Ecto neural progenitor cell (in vitro differentiated cells): ENCODE results near the gene CDHR3.
A peak's percentile ranks its signal among the peaks of the same experiment; 100 is the strongest.
"Not testable (repeated sequence)": the region's sequence is repeated elsewhere in the genome, so short reads cannot be mapped to it uniquely, and the experiment has no call there.

Source experiments
- DNase-seq: peaks from one replicate; pipeline ENCODE4 v3.0.0-alpha.2; 2018; ENCODE audit warnings: low spot score

CDHR3 gene

DNA sequence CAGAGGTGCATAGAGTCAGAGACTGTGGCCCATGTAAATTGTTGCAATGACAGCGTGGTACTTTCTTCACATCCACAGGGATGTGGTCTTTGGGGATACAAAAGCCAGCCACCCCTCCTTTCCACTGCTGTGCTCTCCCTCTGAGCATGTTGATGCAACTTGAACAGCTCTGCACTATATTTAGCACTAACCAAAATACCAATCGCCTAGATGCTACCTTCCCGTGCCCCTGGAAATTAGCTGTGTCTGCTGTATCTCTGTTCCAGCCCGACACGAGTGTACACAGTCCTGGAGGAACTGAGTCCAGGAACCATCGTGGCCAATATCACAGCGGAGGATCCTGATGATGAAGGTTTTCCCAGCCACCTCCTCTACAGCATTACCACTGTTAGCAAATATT is 38.1 kb downstream of the CDHR3 start:
- no peak for DNase-seq

DNA sequence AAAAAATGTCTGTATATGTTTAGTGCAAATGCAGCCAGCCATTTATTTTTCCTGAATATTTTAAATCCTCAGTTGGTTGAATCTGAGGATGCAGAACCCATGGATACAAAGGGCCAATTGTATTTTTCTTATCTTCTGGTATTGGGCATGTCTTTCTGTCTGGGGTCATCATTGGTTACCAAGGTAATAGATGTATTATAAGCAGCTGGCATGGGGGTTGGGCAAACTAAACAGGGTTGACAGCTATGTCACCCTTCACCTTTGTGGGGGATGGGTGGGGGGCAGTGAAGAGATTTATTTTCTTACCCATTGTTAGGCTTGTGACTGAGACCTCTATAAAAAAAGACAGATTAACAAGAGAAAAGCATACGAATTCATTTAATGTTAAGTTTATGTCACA is 38.8 kb downstream of the CDHR3 start:
- no peak for DNase-seq

DNA sequence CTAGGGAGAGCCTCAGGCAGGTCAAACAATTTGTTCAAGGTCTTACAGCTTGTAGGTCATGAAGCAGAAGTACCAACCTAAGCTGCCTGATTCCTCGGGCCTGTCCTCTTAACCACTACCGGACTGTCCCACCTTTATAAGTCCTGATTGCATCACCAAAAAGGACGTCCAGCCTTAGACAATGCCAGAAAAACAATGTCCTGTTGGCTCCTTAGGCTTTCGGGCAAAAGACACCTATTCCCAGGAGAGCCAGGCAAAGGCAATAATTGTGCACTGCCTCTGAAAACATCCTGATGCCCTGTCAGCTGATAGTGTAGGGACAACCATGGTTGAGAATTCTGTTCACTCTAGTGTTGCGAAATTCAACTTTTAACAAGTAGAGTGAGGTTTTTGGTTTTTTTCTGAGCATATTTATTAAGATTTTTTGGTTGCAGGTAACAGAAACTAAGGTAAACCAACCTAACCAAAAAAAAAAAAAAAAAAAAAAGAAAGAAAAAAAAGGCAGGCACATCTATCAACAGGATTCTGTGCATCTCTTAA is 40.5 kb downstream of the CDHR3 start:
- no peak for DNase-seq

DNA sequence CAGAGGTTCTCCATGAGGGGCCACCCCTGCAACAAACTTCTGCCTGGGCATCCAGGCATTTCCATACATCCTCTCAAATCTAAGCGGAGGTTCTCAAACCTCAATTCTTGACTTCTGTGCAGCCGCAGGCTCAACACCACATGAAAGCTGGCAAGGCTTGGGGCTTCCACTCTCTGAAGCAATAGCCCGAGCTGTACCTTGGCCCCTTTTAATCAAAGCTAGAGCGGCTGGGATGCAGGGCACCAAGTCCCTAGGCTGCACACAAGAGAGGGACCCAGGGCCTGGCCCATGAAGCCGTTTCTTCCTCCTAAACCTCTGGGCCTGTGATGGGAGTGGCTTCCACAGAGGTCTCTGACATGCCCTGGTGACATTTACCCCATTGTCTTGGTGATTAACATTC is 43.8 kb downstream of the CDHR3 start:
- DNase-seq, result no peak

DNA sequence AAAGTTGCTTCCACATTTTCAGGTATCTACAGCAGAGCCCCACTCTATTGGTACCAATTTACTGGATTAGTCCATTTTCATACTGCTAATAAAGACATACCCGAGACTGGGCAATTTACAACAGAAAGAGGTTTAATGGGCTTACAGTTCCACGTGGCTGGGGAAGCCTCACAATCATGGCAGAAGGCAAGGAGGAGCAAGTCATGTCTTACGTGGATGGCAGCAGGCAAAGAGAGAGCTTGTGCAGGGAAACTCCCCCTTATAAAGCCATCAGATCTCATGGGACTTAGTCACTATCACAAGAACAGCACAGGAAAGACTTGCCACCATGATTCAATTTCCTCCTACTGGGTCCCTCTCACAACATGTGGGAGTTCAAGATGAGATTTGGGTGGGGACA is 44.7 kb downstream of the CDHR3 start:
- not testable (repeated sequence) for DNase-seq

DNA sequence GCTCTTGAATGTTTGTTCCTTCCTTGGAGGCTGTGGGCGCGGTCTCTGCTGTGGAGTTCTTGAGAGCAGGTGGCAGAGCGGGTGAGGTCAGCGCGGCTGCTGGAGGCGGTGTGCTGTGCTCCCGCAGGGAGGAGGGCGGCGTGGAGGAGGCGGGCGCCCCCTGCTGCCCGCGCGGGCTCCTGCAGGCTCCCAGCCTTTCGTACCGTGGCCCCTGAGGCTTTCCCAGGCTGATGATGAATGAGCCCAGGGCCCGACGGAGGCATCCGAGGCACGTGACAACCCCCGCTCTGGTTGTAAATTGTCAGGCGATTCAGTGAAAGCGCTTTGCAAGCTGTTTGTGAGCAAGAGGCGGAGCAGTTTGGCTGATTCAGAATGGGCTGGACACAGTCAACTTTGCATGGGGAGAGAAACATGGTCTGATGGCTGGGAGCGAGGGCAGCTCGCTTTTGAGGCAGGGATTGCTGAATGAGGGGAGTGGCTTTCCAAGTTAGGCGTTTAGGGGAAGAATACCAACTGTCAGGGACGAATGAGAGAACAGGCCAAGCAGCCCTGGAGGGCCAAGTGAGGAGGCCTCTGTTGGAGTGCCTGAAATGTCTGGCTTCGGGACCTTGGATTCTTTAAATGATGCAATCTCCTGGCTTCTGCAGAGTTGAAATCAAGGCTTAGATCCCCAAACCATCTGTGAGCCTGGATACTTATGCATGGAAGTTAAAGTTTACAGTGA is 46.6 kb downstream of the CDHR3 start:
- DNase-seq, result peak; percentile 95

DNA sequence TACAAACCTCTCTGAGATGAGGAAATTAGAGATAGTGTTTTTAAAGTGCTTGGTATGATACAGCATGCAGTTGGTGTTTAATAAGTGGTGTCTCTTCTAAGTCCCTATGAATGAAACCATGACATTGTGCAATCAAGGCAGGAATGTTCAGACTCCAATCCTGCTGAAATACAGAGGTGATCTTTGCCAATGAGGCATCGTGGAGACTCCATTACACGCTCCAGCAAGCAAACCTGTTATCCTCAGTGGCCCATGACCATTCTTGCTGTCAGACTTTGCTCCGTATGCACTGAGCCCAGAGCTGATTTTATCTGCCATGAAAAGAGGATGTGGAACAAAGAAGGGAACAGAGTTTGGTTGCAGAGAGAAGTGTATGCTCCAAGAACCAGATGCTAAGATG is 47.3 kb downstream of the CDHR3 start:
- no peak for DNase-seq

DNA sequence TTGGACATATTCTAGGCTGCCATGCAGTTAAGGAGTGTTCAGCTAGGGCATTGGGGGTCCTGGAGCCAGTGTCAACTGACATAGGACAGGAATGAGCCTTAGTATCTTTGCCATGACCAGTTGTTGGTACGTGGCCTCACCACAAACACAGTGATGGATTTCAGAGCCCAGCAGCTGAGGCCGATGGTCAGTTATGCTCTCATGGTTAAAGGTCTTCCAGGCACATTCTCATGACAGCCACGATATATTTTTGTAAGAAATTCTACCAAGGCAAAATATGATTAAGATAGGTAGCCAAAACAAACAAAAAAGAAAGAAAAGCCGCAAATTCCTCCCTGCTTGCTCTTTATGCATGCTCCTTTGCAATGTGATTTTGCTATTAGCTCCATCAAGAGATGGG is 47.8 kb downstream of the CDHR3 start:
- no peak for DNase-seq

DNA sequence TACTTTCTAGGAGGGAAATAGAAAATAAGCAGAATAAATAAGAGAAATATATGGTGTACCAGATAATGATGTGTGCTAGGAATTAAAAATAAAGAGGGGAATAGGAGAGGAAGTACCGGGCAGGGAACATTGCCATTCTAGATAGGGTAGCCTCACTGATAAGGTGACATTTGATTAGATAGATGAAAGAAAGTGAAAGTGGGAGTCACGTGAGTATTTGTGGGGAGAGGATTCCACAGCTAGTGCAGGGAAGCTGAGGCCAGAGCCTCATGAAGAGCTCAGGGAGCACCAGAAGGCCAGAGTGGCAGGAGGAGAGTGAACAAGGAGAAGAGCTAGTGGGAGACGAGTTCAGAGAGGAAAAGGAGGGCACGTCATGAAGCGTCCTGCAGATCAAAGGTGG is 49.1 kb downstream of the CDHR3 start:
- DNase-seq, result no peak

DNA sequence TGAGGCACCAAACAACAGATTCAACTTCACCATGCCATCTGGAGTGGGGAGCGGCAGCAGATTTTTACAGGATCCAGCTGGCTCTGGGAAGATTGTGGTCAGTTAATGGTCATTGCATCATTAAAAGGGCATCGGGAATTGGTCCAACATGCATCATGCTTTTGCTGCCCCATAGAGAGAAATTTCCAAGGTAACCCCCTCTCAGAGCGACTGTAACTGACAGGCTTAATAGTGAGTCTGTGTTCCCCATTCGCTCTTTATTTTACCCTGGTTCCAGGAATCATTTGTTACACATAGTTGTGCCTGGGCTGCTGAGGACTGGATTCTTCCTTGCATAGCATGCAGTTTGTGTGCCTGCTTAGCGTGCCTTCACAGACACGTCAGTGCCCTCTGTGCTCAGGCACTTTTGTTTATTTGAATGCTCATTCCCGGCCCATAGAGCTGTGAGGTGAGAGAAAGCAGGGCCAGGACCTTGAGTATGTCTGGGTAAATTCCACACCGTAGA is 49.9 kb downstream of the CDHR3 start:
- DNase-seq, result no peak

DNA sequence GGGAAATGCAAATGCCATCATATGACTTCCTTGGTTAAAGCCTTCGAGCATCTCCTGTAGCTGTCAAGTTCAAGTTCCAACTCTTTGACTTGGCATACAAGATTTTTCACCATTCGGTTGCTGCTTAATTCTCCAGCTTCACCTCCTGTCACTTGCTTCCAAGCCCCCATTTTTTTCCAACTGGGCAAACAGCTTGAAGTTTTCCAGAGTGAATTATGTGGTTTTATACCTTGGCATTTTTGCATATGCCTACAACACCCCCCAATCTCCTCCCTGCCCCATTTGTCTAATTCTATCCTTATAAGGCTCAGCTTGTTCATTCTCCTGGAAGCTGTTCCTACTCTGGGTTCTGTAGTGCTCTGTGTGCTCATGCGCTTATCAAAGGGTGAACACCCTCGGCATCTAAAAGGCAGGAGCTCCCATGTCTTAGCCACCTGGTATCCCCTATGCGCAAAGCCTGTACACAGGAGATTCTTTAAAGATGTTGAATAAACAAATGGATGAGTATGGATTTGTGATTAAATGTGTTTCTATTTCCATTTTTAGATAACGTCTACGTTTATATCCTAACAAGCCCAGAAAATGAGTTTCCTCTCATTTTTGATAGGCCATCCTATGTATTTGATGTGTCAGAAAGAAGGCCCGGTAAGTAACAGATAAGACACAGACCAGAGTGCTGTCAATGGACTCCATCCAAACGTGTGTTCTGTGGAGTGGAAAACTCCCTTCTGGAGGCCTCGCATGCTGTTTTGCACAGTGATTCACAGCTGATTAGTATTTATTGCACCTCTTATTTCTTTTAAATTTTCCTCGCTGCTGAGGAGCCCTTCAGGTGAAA is 52.5 kb downstream of the CDHR3 start:
- no peak for DNase-seq

DNA sequence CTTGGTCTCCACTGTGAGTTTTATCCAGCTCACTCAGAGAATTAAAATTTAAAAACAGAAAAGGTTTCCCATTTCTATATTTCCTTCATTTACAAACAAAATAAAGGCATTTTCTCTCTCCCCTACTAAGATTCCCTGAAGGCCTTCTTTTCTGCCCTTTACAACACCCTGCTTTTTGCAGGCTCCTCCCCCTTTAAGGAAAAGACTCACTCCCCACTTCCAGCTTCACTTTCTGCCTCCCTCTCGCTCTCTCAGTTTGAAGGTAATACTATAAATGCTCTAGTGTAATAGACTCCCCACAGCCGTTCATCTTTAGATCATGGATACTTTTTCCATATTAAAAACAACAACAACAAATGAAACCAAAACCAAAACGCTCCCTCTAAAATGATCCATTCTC is 53.3 kb downstream of the CDHR3 start:
- no peak for DNase-seq

DNA sequence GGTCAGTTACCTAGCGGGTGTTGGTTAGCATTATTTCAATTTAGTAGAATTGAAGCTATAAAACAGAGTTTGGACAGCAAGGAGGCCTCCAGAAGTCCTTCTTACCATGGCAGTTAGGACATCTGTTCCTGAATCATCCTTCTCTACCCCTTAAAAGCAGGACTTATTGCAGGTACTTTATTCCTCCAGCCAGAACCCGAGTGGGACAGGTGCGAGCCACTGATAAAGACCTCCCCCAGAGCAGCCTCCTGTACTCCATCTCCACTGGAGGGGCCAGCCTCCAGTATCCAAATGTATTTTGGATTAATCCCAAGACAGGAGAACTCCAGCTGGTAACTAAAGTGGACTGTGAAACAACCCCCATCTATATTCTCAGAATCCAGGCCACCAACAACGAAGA is 54.6 kb downstream of the CDHR3 start:
- DNase-seq, result no peak

DNA sequence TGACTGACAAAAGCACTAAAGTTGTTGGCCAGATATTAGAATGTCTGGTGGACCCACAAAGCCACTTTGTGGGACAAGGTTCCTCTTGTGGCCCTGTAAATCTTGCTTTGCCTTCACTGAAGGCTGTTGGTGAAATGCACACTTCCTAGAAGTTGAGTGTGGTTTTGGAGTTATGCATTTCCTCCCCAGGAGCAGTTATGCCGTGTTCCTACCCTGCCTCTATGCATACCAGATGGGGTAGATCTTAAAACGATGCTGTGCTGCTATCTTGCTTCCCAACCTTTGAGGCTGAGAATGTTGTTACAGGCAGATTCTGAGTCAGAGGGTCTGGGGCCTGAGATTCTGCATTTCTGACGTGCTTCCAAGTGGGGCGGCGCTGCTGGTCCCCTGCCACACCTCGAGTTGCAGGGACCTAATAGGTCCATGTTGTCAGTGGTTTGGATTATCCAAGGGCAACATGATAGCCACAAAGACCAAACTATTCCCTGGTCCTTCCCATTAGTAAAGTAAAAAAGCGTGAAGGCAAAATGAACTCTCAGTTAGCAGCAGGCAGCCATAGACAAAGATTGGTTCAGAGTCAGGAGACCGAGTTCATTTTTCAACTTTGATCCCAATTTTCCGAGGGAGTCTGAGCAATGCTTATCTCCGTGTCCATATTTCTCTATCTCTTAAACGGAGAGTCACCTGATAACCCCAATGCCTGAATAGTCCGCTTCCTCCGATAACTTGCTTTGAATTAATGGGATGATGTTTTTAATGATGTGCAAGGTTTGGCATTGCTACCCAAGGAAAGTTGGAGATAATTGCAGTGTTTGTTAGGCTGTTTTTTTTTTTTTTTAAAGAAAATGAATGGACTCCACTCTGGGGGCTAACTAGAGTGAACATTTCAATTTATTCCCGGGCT is 55.8 kb downstream of the CDHR3 start:
- no peak for DNase-seq

DNA sequence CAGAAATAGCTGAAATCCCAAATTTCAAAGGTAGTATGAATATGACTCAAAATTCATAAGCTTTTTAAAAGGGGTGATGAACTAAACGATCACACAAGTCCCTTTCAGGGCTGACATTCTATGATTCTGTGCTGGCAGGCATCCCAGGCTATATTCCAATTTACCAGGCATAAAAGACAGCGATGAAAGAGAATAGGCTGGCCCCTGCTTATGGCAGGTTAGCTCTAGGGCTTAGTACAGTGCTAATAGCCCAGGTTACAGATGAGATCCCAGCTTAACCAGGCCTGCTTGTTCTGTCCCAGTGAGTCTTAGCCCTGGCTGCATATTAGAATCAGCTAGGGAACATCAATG is 56.4 kb downstream of the CDHR3 start:
- no peak for DNase-seq

DNA sequence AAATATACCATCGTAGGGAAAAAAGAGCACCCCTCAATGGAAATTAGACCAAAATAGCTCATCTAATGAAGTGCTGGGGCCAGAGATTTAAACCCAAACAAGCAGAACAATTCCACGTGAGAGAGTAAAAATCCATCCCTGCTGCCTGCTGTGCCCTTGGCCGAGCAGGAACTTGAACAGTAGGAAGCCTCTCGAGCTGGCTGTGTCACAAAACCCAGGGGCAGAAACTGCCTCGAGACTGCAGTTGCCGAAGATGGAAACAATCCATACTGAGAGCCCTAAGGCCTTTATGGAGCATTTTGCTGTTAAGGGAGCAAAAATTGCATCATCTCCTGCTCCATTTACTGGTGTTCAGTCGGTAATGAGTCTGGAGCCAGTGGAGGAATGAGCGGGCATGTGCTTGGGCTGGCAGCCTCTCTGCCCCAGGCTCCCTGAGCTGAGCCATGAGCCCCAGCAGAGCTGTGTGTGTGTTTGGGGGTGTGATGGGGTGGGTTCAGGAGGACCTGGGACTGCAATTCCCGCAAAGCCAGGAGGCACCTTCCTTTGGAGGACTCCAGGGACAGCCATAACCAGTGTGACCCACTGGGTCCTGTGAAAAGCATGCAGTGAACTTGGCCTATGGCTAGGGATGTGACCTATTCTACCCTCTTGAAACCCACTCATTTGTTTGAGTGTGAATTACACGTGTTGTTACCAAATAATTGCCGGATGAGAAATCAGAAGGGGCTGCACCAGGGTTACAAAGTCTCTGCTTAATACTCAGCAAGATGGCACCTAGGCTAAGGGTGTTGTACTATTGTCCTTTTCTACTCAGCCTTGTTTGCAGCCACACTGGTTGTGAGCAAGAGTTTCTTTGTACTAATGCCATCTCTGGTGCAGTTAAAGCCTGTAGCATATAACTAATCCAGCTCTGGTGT is 58.3 kb downstream of the CDHR3 start:
- no peak for DNase-seq

DNA sequence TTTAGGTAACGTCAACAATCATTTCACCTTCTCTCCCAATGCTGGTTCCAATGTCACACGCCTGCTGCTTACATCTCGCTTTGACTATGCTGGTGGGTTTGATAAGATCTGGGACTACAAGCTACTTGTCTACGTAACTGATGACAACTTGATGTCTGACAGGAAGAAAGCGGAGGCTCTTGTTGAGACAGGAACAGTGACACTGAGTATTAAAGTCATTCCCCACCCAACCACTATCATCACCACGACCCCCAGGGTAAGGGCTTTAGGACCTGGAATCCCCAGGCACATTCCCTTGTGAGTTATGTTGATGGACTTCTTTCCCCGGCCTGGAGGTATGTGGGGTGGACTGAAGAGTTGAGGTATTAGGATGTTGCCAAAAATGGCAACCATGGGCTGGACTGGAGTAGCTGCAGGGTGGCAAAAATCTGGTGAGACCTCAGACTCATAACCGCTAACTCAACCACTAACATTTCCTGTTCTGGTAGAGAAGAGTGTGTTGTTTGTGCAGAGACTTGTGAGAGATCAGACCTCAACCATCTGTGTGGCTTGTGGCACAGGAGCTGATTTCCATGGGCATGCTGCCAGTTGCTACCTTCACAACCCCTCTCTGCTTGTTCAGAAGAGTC is 59.2 kb downstream of the CDHR3 start:
- DNase-seq, result no peak

DNA sequence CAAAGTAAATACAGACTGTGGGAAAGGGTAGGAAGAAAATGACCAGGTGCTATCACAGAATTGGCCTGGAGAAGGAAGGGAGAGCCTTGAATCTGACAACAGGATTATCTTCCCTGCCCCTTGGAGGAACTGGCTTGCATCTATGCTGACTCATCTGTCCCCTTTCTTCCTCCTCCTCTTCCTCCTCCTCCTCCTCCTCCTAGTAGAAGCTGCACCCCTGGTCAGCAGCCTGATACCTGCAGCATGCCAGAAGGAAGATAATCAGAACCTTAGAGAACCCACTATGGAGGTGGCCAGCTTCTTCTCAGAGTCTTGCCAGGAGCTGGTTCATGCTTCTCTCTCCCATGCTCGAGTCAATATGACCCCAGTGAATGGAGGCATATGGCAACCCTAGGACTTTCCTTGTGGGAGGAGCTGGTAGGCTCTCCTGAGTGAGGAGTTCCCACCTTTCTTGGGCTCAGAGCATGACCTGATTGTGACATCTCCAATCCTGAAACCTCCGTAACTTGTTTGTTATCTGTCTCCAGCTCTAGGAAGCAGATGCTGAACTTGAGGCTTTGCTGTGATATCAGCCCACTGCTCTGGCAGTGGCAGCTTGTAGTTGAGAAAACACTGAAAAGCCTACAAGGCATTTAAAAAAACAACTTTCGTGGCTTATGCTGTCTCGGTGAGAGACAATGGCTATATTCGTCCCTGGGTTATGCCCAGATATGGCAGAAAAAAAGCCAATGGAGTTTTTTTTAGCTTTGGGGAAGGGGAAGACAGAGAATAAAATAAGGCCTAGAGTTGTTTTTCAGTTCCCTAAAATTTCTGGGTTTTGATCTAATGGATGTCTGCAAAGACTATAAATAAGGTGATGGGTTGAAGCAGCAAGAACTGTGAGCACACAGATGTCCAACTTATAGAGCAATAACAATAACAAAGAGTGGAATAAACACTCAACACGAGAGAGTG is 60.6 kb downstream of the CDHR3 start:
- DNase-seq, result no peak

DNA sequence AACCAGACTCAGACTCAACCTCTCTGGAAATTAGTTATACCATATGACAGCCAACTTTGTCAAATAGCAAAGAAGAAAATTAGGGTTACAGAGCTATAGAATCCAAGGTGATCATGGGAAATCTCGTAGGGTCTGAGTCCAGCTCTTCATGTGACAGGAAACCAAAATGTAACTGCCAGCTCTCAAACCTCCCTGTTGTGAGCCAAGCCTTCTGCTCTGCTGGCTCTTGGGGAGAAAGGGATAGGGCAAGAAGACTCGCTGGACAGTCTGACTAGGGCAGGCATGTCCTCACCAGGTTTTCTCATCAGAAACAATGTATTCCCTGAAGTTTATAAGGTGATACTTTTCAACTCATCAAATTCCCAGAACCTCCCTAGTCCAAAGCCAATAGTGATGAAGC is 63.0 kb downstream of the CDHR3 start:
- no peak for DNase-seq

DNA sequence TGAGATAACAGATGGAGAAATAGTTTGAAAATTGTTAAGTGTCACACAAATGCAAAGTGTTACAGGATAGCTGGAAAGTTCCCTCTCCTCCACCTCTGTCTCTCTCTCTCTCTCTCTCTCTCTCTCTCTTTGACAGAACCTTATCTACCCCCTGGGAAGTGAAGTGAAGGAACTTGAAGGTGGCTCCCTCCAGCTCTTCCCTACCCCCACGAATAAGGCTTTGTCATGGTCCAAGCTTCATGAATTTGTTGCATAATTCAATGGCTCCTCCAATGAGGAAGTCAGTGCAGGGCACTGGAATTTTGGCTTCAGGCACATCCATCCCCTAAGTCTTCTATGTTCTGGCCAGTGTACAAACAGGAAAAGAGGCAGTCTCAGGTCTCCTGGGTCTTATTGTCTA is 66.4 kb downstream of the CDHR3 start:
- no peak for DNase-seq
